Sigmoid colon (tissue), 3 donors: ENCODE results near the gene HPGD.

Experiments used
- POLR2A ChIP-seq, 2 donors: fragments of 450-650 bp; IDR thresholded peaks; one replicate each; pipeline ENCODE4 v1.6.1; 2016; ENCODE audit warnings: antibody characterized with exemption in 2 of 2, mild to moderate bottlenecking in 2 of 2, moderate library complexity in 2 of 2
- TF ChIP-seq, protein P1 (sequence below), 4 experiments: fragments of 450-650 bp in 3 of 4; fragments of 200-600 bp in 1 of 4; IDR thresholded peaks; one replicate each; pipeline ENCODE4 v1.5.1; 2016 to 2019; ENCODE audit warnings: antibody characterized with exemption in 4 of 4, mild to moderate bottlenecking in 3 of 4, moderate library complexity in 2 of 4

DNA sequence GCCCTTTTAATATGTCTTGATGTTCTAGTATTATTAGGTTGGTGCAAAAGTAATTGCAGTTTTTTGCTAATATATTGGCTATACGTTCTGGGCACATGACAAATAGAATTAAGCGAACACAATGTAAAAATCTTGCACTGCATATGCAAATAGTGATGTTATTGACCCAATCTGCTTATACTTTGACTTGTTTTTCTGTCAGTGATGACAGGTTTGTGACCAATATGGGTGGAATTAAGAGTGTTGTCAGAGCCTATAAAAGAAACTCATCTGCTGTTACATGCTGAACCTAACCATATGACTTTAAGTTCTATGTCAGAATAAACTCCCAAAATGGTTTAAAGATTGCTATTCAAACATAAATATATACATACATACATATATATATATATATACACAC is 30.7 kb upstream of the HPGD start:
- TF ChIP-seq, protein P1, sequence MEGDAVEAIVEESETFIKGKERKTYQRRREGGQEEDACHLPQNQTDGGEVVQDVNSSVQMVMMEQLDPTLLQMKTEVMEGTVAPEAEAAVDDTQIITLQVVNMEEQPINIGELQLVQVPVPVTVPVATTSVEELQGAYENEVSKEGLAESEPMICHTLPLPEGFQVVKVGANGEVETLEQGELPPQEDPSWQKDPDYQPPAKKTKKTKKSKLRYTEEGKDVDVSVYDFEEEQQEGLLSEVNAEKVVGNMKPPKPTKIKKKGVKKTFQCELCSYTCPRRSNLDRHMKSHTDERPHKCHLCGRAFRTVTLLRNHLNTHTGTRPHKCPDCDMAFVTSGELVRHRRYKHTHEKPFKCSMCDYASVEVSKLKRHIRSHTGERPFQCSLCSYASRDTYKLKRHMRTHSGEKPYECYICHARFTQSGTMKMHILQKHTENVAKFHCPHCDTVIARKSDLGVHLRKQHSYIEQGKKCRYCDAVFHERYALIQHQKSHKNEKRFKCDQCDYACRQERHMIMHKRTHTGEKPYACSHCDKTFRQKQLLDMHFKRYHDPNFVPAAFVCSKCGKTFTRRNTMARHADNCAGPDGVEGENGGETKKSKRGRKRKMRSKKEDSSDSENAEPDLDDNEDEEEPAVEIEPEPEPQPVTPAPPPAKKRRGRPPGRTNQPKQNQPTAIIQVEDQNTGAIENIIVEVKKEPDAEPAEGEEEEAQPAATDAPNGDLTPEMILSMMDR (IDR thresholded peaks at IDR 0.05), result no peak
- TF ChIP-seq POLR2A (IDR thresholded peaks at IDR 0.05), result no peak
